GM18499 (cell line): ENCODE measurements around the gene KCNMB2.

Source experiments
- ATAC-seq: cut with Tn5 transposase; IDR thresholded peaks from one replicate; pipeline ENCODE4 v1.9.1; 2021; ENCODE audit warnings: moderate number of reproducible peaks; ENCODE audit not compliant: insufficient read depth, unreplicated experiment

Gene KCNMB2

DNA sequence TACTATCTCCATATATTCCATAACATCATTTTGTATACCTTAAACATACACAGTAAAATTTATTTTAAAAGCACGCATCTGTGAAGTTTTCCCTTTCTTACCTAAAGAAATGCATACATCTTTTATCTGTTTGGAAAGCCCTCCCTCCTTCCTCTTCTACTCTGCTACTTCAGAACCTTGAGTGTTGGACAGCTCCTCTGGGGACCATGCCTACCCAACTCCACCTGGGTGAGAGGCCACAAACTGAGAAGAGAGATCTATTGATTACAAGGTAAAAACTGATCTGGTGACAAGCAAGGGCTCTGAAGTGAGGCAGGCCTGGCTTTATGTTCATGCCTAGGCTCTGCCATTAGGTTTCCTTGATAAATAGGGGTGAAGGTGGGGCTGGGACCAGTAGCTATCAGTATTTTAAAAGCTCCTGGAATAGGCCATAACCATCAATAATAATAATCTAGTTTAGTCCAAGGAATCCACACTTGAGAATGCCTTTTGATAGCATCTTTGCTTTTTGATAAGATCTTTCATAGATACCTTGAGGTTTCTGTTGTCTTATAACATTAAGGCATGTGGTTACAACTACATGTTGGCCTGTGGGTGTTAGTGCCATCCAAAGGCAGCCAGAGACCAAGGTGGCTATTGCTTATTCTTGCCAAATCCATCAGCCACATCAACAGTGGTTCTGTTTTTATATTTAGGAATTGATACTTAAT is 148.8 kb downstream of the KCNMB2 start:
- no peak for ATAC-seq

DNA sequence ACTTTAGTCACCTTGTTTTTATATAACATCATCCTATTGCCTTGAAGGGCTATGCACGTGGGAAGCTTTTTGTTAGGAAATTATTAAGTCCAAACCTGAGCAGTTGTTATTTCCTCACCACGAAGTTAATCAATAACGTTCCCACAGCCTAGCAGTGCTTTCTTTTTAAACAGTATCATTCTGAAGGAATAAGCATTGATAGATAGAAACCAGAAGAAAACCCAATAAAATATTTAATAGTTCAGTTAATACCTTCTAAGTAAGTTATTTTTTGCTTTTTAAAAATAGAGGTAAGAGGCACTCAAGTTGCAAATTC is 149.3 kb downstream of the KCNMB2 start:
- no peak for ATAC-seq

DNA sequence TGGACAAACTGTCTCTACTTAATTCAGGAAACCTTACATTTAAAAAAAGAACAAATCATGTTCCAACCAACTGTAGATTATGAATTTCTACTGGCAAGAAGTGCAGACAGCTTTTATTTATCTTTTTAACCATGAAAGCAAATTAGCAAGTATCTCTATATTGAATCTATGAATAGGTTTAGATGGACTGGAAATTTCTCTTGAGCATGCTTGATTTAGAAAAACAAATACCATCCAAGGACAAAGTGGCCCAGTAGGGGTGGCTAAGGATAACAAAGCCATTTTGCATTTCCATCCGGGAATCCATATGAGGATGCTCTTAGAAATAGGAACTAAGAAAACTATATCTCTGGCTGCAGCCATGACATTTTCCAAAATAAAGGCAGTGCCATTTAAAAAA is 150.6 kb downstream of the KCNMB2 start:
- ATAC-seq = no peak

DNA sequence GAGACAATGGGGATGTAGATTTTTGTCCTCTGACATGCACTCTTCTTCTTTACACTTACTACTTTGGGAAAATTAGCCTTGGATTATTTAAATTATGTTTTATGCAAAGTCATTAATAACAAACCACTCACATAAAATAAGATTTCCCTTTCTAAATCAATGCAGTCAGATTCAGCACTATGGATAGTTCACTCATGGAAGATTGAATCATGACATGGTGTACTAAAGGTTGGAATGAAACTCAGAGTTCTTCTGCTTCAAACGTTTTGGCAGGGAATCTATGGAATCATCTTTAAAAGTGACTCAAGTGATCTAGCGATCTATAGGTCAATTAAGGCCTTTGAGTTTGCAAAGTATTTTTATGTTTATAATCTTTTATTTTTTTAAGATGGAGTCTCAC is 154.3 kb downstream of the KCNMB2 start:
- no peak for ATAC-seq

DNA sequence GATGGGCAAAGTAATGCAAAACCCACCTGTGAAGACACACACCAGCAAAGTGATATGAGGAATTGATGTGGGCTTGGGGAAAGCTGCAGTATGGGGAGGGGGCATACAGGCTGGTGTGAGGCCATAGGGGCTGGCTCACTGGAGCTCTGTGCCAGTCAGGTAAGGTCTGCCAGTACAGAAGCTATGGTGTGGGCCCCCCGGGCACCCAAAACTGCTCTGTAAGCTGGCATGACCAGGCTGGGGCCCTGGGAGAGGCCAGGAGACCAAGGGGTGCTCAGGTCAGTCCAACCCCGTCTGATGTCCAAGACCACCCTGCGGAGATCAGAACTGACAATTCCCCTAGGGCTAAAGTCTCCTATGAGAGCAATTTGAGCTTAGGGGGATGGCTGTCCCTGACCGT is 163.1 kb downstream of the KCNMB2 start:
- no peak for ATAC-seq

DNA sequence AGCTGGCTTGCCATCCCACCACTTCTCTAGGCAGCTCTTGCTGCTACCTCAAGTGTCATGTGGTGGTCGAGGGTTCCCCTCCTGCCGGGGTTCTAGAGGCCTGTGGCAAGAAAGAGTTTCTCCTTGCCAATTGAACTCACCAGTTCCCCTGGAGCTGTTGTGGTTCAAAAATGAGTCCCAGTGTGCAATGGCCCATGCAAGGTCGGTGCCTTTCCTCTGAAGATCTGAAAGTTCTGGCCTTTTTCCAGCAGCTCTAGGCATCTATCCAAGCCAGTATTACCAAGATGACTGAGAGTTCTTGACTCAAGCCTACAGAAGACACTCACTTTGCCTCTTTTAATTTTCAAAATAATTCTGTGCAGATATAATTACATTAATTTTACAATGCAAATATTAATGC is 163.6 kb downstream of the KCNMB2 start:
- no peak for ATAC-seq

DNA sequence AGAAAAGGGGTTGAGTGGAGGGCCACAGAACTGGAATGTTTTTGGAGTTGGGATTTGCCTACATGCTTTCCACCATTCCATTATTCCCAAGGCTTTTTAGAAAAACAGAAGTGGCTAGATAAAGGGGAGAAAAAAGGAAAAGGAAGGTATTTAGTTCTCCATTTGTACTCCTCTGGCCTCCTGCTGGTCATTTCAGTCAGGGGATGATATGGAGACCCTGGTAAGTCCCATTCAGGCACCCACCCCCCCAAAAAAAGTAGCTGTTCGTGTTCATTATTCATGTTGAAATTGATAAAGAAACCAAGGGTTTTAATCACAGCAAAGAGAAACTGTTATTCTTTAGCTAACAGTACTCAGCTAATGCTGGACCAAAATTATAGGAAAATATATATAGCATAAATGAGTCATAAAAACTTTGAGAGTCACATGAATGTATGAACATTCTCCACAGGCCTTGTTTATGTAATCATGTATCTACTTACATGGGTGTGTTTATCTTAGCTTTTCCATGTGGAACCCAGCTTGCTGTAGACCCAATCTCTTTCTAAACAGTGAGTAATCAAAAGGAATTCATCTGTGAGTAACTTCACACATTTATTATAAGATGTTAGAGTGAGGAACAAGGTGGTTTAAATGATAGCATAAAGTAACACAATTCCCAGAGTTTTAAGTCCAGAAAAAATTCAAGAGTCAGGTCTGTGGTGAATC is 167.2 kb downstream of the KCNMB2 start:
- ATAC-seq = no peak

DNA sequence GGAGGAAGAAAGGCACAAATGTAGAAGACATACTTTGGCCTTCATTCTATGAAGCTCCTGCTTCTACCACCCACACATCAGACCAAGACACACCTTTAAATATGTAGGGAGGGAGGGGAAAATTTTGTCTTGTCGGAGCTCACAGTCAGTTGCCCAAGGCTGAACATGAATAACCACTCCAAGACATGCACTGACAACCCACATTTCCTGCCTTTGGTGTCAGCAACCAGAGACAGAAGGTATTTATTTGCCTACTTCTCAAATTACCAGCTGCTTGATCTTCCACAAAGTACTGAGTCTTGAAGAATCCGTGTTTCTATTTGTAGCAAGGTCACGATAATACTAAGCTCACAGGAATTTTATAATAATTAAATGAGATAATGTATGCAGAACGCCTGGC is 169.7 kb downstream of the KCNMB2 start:
- ATAC-seq = no peak

DNA sequence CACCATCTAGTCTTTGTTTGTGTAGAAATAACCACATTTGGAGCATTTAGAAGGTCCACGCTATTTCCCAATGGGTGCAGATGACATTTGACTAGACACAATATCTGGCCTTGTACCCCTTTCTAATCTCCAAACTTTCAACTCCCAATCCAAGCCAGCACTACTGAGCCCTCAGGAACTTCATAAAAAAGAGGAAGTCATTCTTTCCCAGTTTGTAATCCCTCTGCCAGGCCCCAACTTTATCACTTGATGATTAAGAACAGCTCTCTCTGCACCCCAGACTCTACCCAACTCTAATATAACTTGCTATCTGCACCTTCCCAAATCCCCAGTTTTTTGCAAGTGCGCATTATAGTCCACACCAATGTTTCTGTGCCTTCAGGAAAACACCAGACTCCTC is 170.2 kb downstream of the KCNMB2 start:
- no peak for ATAC-seq

DNA sequence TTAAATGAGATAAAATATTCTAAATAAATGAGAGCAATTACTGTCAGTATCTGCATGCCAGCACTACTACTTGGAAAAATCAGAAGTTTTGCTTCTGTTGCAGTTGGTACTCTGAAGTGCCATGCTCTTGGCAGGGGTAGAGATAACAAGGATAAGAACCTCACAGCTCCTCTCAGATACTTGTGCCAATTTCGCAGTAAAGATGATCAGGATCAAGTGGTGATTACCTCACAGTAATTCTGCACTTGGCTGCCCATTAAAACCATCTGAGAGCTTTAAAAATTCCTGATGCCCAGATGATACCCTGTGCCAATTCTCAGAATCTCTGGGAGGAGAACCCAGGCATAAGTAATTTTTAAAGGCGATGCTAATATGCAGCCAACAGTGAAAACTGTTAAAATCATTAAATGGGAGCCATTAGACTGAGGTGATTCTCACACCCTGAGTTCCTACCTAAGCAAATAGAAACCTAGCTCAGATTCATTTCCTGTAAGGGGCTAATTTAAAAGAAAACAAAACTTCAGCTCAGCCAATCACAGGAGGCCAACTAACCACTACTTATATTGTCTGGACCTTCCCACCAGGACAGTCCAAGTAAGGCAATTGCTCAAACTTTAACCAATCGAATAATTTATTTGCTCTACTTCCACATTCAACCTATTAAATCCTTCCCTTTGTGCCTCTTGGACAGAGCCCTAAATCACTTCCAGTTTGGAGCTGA is 171.2 kb downstream of the KCNMB2 start:
- ATAC-seq = no peak

DNA sequence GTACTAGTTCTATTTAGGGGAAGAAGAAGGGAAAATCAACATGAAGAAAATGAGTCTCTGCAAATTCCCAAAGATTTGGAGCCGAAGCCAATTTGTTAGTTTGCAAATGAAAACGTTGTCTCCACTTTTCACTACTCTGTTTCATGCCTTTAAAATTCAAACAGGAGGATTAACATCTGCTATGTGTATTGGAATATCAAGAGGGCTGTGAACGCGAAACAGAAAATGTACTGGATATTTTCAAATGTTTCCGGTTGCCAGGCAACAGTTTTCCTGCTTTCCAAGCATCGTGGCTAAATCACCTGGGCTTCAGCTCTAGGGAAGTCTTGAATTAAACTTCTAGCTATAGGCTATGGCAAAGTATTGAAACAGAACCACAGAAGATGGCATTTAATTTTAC is 172.8 kb downstream of the KCNMB2 start:
- no peak for ATAC-seq

DNA sequence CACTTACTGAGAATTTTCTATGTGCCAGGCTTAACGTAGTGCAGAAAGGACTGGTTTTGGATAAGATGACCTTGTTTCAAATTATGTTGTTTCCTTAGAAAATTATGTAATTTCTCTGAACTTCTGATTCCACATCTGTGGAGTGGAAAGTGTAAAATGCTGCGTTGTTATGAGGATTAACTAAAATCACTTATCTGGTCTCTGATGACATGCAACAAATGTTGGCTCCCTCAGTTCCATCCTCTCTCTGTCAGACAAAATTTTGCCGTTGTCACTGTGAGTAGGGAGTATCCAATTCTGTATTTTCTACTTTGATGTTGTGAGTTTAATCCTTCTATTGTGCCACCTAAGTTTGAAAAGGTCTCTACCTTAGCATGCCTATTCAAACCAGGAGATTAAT is 175.5 kb downstream of the KCNMB2 start:
- no peak for ATAC-seq

DNA sequence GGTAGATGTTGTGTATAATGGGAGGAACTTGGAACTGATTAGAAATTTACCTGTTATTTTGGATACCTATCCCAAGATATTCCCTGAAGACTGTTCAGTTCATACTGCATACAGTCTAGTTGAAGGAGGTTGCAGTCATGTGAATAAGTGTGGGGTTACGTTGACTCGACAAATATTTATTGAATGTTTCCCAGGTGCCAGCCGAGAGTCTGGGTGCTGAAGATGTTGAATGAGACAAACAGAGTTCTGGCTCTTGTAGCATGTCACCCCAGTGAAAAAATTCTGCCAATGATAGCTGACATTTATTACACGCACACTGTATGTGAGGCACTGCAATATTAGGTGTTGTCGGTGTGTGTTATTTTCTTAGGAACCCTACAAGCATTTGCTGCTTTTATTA is 176.0 kb downstream of the KCNMB2 start:
- no peak for ATAC-seq

DNA sequence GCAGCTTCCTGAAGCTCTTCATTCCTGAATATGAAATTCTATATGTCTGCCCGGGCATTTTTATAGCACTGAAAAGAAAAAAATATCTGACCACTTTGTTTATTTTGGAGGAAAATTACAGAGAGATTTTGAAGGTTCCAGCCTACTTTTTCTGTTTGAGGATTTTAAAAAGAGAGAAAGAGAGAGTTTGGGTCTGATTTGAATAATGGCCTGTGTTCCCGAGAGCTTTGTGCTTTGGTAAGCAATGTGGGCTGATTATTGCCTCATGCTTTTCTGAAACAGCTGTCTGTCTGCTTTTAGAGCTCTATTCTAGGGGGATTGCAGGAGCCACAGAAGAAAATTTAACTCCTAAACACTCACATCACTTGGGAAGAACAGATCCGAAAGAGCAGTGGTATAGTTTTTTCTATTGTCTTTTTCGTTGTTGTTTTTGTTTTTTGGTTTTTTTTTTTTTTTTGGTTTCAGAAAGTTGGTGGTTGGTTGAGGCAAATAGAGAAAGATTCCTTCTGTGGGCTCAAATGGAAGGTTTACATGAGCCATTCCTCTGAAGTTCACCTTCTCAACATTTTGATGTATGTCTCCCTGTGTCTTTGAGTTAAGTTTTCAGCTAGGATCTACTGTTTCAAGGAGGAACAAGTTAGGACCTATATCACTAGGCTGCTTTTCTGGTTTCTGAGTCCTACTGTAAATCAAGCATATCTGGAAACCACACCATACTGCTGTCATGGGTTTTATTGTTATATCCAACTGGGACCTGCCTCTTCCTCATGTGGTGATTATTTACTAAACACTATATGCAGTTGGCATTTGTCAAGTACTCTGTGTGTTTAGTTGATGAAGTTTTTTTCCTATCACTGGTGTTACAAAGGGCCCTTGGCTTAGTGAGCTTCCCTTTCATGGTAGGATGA is 178.9 kb downstream of the KCNMB2 start:
- no peak for ATAC-seq

DNA sequence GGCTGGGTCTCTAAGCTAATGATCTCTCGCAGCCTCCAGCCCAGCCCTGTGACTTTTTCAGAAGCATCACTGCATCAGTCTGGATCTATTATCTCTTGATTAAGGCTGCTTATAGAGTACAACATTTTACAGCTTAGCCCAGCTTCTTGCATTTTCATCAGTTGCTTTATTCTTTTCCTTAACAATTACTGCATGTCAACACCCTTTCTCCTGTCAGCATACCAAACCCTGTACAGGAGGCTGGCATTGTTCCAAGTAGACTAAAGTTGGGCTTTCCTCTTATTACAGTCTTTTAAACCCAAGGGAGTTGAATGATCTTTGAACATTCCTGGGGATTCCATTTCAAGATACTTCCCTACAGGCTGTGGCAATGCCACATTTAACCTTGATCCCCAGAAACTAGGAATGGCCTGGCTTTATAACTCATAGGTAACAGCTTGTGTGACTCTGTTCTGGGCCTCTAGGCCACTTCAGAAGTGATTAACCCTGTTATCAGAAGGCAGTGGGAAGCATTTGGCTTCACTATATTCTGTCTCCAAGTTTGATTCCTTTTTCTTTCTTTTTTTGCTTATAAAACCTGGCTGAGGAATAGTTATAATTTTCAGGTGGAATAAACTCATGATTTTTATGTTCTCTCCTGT is 182.9 kb downstream of the KCNMB2 start:
- ATAC-seq = no peak

DNA sequence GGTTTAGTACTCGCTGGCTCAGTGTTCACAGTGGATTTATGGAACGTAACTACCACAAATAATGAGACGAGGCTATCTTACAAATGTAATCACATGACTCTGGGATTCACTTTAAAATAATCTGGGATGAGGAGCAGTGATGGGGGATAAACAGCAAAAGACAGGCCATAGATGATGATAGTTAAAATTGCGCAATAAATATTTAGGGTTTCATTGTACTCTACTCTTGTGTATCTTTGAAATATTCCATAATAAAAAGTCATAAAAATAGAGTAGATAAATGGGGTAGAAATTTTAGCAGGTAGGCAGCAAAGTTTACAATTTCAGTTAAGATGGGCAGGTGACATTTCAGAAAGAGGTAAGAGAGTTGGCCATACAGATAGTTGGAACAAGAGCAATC is 196.6 kb downstream of the KCNMB2 start:
- no peak for ATAC-seq

DNA sequence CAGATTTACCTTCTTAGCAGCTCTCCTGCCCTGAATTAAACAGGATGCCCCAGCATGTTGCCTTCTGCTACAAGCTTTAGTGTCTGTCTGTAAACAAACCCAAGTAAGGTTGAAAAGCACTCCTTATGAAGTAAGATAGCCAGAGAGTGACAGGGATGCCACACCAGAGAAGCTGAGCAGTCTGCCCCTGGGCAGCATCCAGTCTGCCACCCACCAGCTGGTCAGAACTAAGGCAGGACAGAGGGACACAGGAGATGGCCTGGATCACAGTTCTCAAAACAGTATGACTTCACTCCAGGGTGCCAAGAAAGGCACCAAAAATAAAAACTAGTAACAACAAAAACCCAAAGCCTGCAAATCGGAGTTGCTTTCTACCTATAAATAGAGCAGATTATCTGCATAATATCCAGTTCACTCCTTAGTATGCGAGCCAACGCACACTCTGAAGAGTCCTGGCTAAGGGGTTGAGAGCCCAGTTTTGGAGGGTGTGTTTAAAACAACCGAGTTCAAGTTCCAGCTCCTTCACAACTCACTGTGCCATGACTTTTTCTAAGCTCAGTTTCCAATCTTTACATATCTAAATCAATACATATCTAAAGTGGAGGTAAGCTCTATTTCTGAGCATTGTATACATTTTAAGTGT is 198.9 kb downstream of the KCNMB2 start:
- no peak for ATAC-seq

DNA sequence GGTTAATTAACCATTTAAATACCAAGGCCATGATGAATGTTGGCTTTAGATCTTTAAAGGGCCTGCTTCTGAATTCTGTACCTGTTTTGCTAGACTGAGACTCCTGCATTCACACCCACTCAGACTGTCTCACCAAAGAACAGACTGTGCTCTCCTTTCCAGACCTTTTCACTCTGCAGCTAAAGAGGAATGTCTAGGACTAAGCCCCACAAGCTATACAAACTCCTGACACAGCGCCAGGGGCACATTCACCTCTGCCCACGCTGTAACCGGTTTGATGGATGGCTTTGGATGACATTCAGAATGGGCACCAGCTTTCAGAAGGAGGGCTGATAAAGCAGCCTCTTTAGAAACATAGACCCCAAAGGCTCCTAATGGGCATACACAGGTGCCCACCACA is 200.1 kb downstream of the KCNMB2 start:
- ATAC-seq = no peak

DNA sequence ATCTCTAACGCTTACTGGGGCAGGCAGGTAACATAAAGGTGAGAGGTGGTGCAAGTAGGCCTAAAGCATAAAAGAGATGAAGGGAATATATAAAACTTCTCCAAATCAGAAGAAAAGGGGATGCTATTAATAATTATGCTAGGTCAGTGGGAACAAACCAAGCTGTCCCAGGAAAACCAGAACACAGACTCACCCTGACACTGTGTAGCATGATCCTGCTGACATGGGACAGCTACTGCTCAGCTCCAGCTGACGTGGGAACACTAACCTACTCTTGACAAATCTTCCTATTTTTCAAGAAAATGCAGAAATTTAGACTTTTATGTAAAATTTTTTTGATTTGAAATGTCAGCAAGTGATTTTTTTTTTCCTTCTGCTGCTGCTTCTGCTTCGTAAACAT is 203.5 kb downstream of the KCNMB2 start:
- no peak for ATAC-seq

DNA sequence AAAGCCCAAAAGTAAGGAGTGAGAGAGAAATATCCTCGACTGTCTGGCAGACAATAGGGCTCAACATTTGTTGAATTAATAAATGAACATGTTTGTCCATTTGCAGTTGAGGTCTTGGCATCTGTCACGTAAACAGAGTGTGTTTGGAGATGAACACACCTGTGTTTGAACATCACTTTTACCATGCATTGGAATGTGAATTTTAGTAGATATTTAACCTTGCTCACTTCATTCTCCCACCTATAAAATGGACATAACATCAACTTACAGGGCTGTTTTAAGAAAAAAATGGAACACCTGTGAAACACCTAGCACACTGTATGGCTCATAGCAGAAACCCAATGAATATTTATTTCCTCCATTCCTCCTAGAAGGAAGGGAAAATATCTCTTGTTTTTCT is 204.8 kb downstream of the KCNMB2 start:
- no peak for ATAC-seq
